Coronary artery (tissue), 2 donors: ENCODE results near the gene PRMT5.
"Not testable (repeated sequence)": the region's sequence is repeated elsewhere in the genome, so short reads cannot be mapped to it uniquely, and the experiment has no call there.

ENCODE experiments used
- DNase-seq: peaks from one replicate; pipeline ENCODE4 v3.0.0-alpha.2; 2017; ENCODE audit warnings: low spot score
- H3K27ac ChIP-seq, 2 donors: fragments of 200-600 bp; sonication (generic); one replicate each; pipeline ENCODE4 v1.5.1; 2016 to 2019
- H3K4me3 ChIP-seq: fragments of 200-600 bp; sonication (generic); 2 replicates; pipeline ENCODE4 v1.5.1; 2016; ENCODE audit warnings: mild to moderate bottlenecking, moderate library complexity
- CTCF ChIP-seq: fragments of 200-600 bp; sonication (generic); IDR thresholded peaks from one replicate; pipeline ENCODE4 v1.5.1; 2019; ENCODE audit warnings: antibody characterized with exemption

Gene PRMT5

GRCh38 chr14:22919601-22919921 is 9.6 kb downstream of the PRMT5 start:
- no peak for TF ChIP-seq CTCF
- H3K4me3 ChIP-seq, result peak overlapping the region; percentile 66

GRCh38 chr14:22918804-22919600 is 10.2 kb downstream of the PRMT5 start, which contains the start of gene RBM23:
Gene RBM23, minus strand, starts transcription at chr14:22919149.
- H3K4me3 ChIP-seq, result peak within 1 kb of the TSS; percentile 86
- peak; percentile 100 for DNase-seq

More at GRCh38 chr14:22919601-22919921, 9.6 kb downstream of the PRMT5 start:
- H3K27ac ChIP-seq, result peak overlapping the region; percentile 91 to 99
- no peak for DNase-seq

GRCh38 chr14:22915886-22916521 is 13.2 kb downstream of the PRMT5 start:
- H3K4me3 ChIP-seq, result no peak overlapping the region
- no peak for DNase-seq
- no peak for TF ChIP-seq CTCF
- H3K27ac ChIP-seq, result no peak overlapping the region

More at GRCh38 chr14:22918804-22919600, 10.2 kb downstream of the PRMT5 start, which contains the start of gene RBM23:
- H3K27ac ChIP-seq, result peak within 1 kb of the TSS; percentile 96 to 99
- TF ChIP-seq CTCF, result no peak

- not testable (repeated sequence) for DNase-seq, H3K27ac ChIP-seq, H3K4me3 ChIP-seq
Measured at GRCh38 chr14:22914836-22915235, 14.3 kb downstream of the PRMT5 start.

- TF ChIP-seq CTCF, result no peak
- no peak for DNase-seq
- H3K27ac ChIP-seq, result no peak overlapping the region
- no peak overlapping the region for H3K4me3 ChIP-seq
Measured at GRCh38 chr14:22910916-22911315, 18.3 kb downstream of the PRMT5 start.

- Histone ChIP-seq H3K27ac (no peak overlapping the region), H3K4me3 (no peak overlapping the region)
- no peak for DNase-seq
- TF ChIP-seq CTCF, result no peak
Measured at GRCh38 chr14:22908601-22909000, 20.6 kb downstream of the PRMT5 start.

- no peak overlapping the region for H3K4me3 ChIP-seq
- TF ChIP-seq CTCF, result no peak
- no peak overlapping the region for H3K27ac ChIP-seq
- no peak for DNase-seq
Measured at GRCh38 chr14:22907429-22907828, 21.7 kb downstream of the PRMT5 start.
